Skeletal muscle cell (primary cell): ENCODE results near the gene SLC36A1.

ENCODE experiments used
- DNase-seq: peaks from one replicate; pipeline ENCODE4 v3.0.0-alpha.2; 2010; ENCODE audit warnings: low read depth
- H3K4me3 ChIP-seq: 2 replicates; pipeline ENCODE4 v1.5.1; 2011; ENCODE audit warnings: low read depth, mild to moderate bottlenecking, control low read depth, low read length, moderate library complexity

SLC36A1 gene

DNA sequence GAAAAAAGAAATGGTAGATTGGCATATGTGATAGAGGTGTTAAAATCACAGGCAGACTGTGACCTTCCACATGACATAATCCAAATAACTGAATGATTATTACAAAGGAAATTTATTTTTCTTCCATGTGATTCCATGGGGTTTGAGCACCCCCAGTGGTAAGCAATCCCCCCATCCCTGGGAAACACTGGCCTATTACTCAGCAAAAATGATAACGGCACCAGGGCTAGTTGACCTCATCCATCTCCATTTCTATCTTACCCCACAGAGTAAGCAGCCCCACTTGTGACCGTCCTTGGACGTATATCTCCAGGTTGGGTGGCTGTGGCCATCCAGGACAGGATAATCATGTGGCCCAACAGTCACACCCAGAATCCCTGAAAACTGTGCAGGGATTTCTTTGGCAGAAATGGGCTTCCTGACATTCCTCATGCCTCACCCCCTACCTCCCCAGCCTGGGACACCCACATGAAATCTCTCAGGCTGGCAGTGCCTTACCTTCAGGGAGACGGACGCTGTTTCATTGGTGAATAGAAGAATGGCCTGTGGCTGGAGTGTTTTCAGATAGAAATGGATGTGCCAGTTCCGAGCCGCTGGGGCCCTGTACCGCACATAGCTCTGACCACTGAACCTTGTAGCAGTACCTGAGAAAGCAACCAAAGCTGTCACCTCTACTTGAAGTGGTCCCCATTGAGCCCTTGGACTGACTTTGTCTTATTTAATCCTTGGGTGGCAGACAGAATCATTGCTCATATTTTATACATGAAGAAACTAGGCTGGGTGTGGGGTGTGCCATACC lies 69.9 kb downstream of the SLC36A1 start:
- no peak overlapping the region for H3K4me3 ChIP-seq
- DNase-seq: no peak

DNA sequence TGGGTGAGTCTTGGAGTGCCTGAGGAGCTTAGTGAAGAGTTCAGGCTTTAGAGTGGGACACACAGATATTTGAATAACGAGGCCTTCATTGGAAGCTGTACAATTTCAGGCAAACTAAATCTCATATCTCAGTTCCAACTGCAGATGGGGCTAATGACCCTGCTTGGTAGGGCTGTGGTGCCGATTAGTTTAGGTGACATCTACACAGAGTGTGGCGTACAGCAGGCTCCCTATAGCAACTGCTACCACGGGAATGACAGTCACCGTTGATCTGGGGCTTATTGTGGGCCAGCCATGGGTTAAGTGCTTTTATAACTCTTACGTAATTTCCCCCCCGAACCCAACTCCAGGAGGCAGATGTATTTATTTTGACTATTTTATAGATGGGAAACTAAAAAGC lies 72.9 kb downstream of the SLC36A1 start:
- no peak for DNase-seq
- H3K4me3 ChIP-seq: no peak overlapping the region

DNA sequence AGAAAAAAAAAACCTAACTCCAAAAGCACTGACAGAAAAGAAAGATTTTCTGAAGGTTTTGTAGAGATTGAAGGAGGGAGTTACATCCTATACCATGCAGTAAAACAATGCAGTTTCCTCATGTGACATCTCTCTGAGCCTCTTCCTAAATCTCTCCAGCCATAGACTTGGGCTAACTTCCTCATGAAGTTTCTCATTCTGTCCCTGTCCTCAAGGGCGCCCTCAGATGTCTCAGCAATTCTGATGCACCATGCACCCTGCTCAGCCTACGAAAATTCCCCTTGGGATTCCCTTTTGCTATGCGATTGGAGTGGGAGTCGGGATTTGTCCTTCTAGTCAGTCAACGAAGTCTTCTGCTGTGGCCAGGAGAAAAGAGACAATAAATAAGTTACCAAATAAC lies 74.8 kb downstream of the SLC36A1 start:
- DNase-seq: no peak
- H3K4me3 ChIP-seq: no peak overlapping the region

DNA sequence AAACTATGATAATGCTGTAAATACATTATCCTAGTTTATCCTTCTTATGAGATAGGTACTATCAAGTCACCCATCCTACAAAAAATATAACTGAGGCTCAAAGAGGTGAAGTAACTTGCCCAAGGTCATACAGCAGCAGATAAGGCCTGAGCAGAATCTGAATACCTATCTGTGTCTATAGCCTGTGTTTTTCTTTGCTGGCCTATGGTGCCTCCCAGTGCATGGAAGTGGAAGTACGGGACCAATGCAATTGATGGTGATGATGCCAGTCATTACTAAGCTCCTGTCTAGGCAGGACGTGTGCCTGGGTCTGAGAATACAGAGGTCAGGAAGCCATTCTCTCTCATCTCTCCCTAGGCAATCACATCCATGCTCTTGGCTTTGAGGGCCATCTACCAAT lies 75.9 kb downstream of the SLC36A1 start:
- no peak for DNase-seq
- H3K4me3 ChIP-seq: no peak overlapping the region

DNA sequence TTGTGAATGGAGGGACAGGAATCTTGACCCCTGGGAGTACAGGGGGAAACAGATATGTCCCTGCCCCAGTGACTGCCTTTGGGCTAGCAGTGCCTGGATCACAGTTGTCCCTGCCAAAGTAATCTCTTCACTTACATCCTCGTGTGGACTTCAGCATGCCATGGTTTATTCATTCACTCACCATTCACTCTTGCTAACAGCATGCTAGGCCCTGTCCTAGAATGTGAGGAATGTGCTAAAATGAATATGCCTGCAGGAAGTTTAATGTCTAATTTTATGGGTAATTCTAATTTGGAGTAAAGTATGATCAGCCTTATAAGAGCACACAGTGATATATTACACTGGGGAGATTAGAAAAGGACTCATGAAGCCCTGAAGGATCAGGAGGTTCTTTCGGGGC lies 80.8 kb downstream of the SLC36A1 start:
- H3K4me3 ChIP-seq: no peak overlapping the region

DNA sequence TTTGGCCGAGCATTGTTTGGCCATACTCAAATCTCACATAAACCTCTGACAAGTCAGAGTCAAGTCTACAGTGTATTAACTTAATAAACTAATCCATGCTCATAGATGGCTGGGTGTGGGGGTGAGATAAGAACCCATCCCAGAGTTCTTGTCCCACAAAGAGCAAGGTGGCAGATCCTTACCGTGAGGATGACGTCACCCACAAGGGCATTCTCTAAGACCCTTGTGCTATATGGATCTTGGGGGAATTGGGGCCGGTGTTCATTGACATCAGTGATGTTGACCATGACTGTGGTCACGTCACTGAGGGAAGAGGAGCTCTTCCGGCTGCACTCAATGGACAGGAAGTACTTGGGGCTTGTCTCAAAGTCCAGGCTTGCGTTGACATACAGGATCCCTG lies 81.6 kb downstream of the SLC36A1 start:
- DNase-seq: no peak
- no peak overlapping the region for H3K4me3 ChIP-seq

More for the DNA sequence above, 80.8 kb downstream of the SLC36A1 start:
- no peak for DNase-seq

DNA sequence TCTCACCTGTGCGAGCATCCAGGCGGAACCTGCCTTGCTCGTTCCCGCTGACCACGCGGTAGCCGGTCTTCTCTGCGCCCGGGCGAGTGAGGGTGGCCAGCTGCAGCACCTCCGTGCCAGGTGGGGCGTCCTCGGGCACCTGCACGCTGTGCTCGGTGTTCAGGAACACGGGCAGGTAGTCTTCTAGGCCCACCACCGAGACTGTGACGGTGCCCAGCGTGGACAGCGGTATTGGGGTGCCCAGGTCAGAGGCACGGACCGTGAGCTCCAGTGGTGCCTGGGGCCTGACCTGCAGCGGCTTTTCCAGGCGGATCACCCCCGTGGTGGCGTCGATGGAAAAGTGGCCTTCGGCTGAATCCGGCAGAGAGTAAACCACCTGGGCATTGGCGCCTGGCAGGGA lies 84.2 kb downstream of the SLC36A1 start:
- DNase-seq: no peak

DNA sequence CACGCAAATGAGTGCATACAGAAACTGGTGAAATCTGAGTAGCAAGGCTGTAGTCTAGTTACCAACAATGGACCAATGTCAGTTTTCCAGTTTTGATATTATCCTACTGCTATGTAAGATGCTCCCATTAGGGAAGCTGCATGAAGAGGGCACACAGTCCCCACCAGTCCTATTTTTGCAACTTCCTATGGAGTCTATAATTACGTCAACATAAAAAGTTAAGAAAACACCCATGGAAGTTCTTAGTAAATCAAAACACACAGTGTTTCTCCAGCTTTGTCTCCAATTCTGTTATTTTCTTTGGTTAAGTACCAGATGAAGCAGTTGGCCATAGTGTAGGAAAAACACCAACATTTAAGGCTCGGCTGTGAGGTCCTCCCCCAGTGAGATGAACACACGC lies 85.0 kb downstream of the SLC36A1 start:
- DNase-seq: no peak
- no peak overlapping the region for H3K4me3 ChIP-seq

More for the DNA sequence above, 84.2 kb downstream of the SLC36A1 start:
- no peak overlapping the region for H3K4me3 ChIP-seq

DNA sequence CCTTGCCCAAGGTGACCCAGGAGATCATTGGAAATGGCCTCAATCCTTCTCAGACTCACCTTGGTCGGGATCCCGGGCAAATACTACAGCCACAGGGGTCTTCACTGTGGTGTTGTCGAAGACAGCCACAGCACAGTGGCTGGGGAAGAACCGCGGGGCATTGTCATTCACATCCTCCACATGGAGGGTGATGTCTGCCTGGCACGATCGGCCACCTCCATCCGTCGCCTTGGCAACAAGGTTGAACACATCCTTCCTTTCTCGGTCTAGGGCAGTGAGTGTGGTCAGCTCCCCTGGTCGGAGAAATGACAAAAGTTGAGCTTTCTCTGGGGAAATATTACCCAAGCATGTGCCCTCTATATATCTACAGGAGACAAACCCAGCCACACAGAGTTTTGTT lies 86.9 kb downstream of the SLC36A1 start:
- no peak for DNase-seq

DNA sequence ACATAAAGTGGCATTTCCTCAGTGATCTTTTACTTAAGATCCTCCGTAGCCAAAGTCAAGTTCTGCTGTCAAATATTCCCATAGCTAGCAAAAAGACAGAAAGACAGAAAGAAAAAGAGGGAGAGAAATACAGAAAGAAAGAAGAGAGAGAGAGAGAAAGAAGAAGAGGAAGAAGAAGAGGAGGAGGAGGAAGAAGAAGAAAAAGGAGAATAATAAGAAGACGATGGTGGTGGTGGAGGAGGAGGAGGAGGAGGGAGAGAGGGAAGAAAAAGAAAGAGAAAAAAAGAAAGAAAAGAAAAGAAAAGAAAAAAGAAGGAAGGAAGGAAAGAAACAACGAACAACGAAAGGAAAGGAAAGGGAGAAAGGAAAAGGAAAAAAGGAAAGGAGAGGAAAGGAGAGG lies 89.6 kb downstream of the SLC36A1 start:
- H3K4me3 ChIP-seq: no peak overlapping the region
- no peak for DNase-seq

More for the DNA sequence above, 86.9 kb downstream of the SLC36A1 start:
- H3K4me3 ChIP-seq: no peak overlapping the region

DNA sequence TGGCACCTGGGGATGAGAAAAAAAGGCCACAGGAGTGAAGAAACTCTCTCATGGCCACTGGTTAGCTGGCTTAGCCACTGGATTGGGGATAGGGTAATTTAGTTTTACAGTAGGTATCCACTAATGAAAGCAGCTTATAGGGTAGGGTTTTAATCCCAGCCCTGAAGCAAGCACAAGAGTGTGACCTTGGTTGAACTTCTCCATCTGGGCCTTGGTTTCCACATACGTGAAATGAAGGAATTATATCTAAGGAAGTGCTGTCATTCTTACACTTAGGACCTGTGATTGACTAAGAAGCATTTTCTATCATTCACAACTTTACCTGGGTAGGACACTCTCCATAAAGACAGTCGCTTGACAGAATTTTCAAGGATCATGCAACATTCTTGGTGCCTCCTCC lies 94.2 kb downstream of the SLC36A1 start:
- no peak for DNase-seq
- no peak overlapping the region for H3K4me3 ChIP-seq
